Transverse colon (tissue), 3 donors: ENCODE results near the gene MICU2.

Experiments used
- CTCF ChIP-seq, 5 experiments: fragments of 200-600 bp in 3 of 5; fragments of 450-650 bp in 2 of 5; sonication (generic) in 3 of 5; IDR thresholded peaks; 1 replicate in 2 of 5; 2 replicates in 3 of 5; pipeline ENCODE4 v1.5.1; 2016 to 2017; ENCODE audit warnings: antibody characterized with exemption in 5 of 5, inconsistent platforms in 3 of 5, mild to moderate bottlenecking in 2 of 5, moderate library complexity in 1 of 5
- EP300 ChIP-seq: sonication (generic); formaldehyde crosslinking; IDR thresholded peaks from one replicate; pipeline ENCODE4 v1.6.1; 2017; ENCODE audit warnings: antibody characterized with exemption, low read depth
- POLR2A ChIP-seq: fragments of 450-650 bp; IDR thresholded peaks from one replicate; pipeline ENCODE4 v1.6.1; 2016; ENCODE audit warnings: antibody characterized with exemption, mild to moderate bottlenecking, moderate library complexity

- TF ChIP-seq POLR2A, result no peak
- TF ChIP-seq CTCF (IDR thresholded peaks at IDR 0.05), result no peak
- TF ChIP-seq EP300, result no peak
These were observed 150.4 kb downstream of the MICU2 start for GRCh38 chr13:21453387-21454081.
